Embryonic facial prominence (tissue), 1 donor: ENCODE results near the gene CDK17.
A peak's percentile ranks its signal among the peaks of the same experiment; 100 is the strongest.
"Not testable (repeated sequence)": the region's sequence is repeated elsewhere in the genome, so short reads cannot be mapped to it uniquely, and the experiment has no call there.

Source experiments
- DNase-seq: peaks from one replicate; pipeline ENCODE4 v3.0.0-alpha.2; 2016; ENCODE audit errors: extremely low spot score

CDK17 gene

DNA sequence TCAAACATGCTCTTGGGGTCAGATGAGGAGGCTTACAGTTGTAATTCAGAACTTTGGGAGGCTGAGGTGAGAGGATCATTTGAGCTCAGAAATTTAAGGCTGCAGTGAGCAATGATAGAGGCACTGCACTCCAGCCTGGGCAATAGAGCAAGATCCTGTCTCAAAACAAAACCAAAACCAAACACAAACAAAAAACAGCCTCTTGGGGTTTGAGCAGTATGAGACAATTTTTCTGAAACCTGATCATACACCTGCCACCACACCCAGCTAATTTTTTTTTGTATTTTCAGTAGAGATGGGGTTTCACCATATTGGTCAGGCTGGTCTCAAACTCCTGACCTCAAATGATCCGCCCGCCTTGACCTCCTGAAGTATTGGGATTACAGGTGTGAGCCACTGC is 17.4 kb upstream of the CDK17 start:
- not testable (repeated sequence) for DNase-seq

DNA sequence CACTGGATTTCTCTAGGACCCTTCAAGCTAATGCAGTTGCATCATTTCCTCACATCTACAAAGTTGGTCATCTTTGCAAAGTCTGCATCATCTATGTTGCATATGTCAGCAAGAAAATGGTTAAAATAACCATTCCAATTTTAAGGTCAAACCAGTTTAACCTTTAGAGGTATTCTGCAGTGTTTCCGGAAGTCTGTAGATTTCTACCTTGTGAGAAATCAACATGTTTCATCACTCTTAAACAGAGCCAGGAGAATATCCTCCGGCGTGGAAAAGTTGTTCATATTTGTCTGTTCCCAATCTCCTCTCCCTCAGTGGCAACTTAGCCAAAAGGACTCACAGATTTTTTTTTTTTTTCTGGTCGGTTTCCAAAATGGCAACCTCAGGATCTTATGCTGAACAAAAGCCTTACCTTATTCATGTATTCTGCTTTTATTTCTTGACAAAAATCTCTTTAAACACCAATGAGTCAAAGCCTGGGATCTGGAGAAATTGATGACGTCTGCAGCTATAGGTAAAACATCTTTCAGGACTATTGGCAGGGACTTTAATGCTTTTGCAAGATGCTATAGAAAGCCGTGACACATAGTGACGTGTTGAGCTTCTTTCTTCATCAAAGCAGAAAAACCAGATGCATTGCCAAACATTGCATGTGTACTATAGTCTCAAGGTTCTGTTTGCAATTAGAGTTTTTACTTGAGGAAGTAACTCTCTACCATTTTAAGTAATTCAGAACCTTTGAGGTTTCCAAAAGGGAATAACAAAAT is 16.0 kb upstream of the CDK17 start:
- DNase-seq, result no peak

DNA sequence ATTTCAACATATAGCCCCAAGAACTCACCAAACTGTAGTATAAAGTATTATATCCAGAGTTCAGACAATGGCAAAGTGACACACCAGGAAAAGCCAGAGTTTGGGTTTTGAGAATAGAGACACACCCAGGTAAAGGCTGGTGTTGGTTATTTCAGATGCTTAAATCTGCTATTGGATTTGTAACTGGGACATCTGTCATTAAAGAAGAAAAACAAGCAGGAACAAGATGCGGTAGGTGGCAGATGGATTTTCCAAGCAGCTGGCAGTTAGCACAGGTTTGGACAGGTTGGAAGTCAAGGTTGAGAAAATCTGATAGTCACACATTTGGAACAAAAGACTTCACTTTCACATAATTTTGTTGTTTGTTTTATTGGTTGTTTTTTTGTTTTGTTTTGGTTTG is 14.4 kb upstream of the CDK17 start:
- DNase-seq, result no peak

DNA sequence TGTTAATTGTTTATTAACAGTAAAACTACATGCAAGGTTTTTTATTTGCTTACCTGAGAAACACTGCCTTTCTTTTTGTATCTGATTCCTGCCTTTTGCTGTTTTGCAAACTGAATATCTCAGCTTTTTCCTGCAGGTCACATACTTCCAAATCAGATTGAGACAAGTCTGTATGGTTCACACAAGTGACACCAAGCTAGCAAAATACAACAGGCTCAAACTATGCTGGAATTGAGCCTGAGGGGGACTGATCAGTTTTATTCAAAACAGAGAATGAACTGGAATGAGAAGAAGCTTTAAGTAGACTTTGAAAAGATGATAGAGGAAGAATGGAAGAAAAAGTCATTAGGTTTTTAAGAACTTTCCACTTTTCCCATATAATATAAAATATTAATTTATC is 12.2 kb upstream of the CDK17 start:
- no peak for DNase-seq

DNA sequence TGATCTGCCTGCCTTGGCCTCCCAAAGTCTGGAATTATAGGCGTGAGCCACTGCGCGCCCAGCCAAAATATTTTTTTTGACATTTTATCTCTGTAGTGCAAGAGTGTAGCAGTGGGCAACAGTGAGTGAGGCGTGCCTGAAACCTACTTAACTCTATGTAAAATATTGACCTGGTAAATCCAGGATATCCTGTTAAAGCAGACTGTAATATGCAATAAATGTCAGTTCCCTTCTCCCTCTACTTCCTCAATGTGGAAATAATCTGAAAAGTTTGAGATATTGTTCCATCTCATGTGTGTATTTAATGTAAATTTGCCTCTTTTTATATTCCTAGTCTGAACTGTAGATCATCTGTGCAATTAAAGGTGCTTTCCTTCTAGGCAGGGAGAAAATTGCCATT is 9.5 kb upstream of the CDK17 start:
- DNase-seq, result no peak

DNA sequence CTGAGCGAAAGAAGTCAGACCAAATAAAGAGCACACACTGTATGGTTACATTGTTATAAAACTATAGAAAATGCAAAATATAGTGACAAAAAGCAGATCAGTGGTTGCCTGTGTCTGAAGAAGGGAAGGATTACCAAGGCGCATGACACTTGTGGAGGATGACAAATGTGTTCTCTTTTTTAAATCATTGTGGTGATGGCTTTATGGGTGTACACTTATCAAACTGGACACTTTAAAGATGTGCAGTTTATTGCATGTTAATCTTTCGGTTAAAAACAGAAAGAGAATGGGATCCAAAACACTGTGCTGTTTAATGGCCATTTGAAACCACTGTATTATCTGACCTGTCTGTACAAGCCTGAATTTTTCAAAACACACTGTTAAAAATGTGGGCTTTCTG is 8.8 kb upstream of the CDK17 start:
- no peak for DNase-seq

DNA sequence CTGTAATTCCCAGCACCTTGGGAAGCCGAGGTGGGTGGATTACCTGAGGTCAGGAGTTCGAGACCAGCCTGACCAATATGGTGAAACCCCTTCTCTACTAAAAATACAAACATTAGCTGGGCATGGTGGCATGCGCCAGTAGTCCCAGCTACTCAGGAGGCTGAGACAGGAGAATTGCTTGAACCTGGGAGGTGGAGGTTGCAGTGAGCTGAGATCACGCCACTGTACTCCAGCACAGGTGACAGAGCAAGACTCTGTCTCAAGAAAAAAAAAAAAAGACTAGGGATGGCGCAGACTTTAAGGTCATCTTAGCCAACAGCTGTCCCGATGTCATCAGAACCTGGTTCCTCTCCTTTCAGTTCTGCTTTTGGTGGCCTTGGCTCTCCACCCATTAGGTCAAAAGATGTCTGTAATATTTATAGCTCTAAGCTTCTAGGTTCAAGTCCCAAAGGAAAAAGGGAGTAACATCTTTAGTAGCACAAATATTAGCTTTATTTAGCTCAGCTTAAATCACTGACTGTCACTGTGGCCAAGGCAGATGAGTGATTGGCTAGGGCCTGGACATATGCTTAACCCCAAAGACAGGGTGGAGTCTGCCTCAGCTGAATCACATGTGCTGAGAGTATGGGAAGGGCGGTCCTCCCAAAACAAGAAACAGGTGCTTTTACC is 7.3 kb upstream of the CDK17 start:
- not testable (repeated sequence) for DNase-seq

DNA sequence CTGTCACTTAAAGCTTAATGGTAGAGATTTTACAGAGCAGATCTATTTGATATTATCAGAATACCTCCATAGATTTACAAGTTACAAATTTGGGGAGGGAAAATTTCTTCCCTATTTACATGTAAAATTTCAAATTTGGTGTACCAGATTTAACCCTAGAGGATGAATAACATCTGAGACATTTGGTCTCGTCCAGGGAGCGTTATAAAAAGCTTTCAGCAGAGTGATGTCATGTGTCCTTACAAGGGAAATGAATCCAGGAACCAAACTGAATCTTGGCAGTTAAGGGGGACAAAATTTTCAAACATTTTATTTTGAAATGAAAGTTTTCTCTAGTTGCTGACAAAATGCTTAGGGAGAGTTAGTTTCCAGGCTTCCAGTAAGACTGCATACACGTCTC is 4.5 kb upstream of the CDK17 start:
- DNase-seq, result no peak

DNA sequence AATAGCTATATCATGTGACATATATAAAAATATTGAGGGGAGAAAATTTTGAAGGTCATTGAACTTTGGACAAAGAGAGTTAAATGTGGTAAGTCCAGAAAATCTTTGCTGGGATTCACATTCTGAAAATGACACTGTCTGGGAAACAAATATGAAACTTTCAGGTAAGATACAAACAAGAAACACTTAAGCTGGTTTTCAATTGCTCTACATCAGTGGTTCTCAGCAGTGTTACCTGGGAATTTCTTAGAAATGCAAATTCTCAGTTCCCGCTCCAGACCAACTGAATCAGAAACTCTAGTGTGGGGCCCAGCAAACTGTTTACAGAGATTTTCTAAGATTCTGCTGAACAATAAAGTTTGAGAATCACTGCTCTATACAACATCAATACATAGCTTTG is 3.6 kb upstream of the CDK17 start:
- no peak for DNase-seq

DNA sequence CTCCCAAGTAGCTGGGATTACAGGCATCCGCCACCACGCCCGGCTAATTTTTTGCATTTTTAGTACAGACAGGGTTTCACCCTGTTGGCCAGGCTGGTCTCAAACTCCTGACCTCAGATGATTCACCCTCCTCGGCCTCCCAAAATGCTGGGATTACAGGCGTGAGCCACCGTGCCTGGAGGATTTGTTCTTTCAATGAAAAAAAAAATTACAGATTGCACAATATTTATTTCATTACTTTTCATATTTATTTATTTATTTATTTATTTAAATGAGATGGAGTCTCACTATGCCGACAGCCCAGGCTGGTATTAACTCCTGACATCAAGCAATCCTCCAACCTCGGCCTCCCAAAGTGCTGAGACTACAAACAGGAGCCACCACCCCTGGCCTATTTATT is 2.3 kb upstream of the CDK17 start:
- not testable (repeated sequence) for DNase-seq

DNA sequence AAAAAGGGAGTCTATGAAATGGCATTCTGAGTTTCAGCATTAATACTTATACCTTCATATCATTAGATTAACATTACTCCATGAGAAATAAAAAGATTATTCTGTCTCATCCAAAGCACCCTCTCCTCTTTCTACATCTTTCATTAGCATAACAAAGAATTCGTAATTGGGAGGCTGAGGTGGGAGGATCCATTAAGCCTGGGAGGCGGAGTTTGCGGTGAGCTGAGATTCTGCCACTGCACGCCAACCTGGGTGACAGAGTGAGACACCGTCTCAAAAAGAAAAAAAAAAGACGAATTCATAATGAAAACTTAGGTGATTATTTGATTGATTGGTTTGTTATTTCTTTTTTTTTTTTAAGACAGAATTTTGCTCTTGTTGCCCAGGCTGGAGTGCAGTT is 1.8 kb upstream of the CDK17 start:
- no peak for DNase-seq

DNA sequence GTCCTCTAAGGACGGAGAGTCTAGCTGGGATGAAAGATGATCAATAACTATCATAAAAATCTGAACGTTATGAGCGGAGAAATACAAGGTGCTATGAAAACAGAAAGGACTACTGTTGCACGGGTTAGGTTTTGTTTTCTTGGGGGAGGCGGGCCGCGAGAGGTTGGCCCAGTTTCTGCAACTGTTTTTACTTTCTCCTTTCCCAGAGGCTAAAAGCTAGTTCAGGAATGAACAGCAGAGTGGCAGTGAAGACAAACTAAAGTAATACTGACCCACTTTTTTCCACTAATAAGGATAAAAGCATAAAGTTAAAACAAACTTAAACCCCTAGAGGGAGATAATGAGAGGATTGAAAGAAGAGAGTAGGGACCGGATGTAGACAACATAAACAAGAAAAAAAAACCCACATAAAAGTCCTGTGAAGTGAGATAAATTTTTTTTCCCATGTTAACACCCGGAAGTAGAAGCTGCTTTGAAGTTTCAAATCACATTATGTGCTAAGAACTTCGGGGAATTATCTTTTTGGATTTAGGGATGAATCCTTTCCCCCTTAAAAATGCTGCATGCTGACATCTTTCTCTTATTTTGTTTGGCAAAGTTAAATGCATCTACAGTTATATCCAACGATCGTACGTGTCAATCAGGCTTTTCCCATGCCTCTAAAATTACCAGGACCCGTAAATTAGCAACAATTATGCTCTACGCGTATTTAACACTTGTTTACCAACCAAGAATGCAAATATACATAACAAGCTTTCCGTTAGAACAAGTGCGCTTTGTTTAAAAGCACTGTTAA is 1.0 kb upstream of the CDK17 start:
- DNase-seq, result peak; percentile 47

DNA sequence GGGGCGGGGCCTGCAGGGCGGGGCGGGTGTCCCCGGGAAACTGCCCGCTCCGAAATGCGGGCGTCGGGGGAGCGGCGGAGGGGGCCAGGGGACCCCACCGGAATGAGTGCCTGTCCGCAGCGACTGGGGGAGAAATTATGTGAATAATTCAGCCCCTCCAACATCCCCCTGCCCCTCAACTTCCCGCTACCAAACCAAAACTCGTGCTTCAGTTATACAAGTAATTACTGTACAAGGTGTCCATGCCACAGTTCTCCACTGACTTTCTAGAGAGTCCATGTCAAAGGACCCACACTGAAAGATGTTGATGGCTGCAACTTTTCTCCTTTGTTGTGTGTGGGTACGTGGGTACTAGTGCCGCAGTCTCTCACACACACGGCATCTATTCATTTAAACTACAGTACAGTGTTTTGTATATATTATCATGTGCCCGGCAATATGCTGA is 414 bp upstream of the CDK17 start:
- DNase-seq, result no peak

DNA sequence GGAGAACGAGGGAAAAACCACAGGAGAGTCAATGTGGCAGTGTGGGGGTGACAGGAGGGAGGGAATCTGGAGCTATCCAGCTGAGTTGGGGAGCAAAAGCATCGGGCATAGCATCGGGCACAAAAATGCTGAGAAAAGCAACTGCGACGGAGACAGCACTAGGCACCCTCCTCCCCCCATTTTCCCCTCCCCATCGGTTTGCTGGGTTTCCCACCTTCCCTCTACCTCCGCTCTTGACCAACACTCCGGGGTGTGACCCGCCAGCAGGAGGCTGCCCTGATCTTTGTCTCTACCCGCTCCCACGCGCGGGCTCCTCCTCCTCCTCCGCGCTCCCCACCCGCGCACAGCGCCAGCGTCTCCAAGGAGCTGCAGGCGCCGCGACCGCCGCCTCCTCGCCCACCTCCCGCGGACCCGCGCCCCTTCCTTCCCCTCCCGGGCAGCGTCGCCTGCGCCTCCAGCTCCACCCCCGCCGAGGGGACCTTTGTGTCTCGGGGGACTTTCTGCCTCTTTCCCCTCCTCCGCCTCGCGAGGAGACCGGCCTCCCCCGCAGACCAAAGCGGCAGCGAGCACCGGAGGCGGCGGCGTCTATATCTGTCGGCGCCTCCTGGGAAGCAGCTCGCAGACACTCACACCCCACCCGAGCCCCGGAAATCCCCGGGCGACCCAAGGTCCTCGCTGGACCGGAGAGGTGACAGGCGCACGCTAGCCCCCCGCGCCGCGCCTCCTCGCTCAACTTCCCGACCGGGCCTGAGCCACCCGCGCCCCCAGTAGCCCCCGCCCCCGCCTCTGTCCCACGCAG is 920 bp downstream of the CDK17 start:
- DNase-seq, result peak; percentile 41

DNA sequence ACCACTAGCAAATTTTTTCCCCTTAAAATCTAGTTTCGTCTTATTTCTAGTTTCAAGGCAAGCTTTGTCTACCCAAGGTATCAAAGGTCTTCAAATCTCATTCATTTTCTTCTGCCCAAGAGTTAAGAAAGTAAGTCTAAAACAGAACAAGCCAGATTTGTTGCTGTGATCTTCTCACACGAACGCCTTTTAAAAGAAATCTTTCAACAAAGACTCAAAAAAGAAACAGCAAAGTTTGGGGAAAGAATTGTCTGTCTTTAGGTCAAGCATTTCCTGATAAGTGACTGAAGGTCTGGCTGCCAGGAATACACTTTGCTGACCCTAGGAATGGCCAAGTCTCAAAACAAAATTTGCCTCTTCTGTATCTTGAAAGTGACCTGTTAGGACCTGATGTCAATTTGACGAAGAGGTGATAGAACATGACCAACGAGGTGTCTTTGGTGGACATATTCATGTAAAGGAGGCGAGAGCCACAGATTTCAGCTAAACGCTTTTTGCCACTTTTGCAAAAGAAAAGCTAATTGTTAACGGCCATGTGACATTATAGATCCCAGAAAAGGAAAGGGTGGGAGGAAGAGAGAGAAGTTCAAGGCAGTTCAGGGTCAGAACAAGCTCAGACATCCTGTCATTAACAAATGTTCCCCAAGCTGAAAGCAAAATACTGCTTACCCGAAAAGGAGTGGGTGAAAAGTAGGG is 1.7 kb downstream of the CDK17 start:
- DNase-seq, result no peak

DNA sequence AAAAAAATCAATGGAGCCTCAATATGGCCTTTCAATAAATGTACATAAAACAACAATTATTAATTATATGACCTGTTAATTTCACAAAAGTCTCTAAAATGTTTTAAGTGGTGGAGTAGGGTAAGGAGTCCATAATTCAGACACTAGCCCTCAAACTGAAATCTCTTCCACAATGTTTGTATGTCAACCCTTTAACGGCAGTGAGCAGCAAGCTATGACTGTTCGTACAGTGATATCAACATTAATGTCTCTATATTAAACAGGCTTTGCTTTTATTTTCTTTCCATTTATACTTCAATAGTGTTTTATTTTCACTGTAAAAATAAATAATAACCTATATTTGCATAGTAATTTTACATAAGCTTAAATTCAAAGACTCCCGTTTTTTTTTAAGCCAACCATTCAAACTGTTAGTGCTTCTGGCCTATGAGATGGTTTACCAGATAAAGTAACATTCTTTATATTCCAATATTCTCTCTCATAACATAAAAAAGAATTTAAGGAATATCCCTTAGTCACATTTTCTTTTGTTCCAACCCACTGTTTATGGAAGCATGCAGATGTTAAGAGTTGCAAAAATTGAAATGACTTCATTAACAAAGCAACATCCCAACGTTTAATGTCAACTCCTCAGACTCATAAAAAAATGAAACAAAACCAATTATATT is 2.3 kb downstream of the CDK17 start:
- no peak for DNase-seq

DNA sequence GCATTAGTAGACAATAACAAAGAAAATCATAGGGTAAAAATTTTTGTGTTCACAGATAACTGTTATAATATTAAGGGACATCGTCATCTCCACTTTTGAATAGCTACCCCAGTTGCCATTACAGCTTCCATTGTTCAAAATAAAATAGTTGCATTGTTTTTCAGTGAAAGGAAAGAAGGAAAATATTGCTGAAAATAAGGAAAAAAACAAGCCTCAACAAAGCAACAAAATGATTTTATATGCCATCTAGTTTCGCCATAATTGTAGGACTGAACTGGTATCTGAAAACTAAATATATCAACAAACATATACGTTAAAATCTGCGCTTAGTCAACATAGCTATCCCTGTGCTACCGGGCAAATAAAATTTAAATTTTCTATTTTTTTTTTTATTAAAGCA is 3.3 kb downstream of the CDK17 start:
- DNase-seq, result no peak

DNA sequence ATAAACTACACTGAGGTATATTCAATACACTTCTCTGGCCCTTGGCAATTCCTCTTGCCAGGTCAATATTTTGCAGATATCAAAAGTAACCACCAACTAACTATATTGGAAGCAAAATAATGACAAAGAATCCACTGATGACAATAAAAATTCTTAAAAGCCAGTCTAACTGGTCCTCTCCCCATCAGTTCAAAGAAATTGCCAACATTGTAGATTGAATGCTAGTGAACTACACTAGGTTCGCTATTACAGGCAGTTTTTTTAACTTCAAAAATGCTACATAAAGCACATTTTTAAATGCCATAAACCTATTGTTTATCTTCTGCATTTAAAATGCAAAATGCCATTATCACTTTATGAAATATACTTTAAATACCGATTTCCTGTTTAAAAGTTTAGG is 4.0 kb downstream of the CDK17 start:
- no peak for DNase-seq

DNA sequence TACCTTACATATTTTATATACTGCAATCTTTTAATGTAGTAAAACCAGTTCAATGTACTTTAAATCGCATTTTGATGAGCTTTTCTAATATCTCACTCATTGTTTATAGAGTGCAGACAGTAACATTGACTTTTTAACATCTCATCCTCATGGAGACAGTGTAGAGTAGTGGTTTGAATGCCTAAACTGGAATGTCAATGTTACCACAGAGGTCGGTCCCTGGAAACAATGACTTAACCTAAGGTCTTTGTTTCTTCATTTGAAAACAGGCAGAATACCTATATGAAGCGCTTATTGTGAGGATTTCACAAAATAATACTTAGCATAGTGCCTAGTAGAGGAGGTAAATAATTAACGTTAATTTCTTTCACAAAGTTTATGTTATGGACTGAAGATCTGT is 5.0 kb downstream of the CDK17 start:
- no peak for DNase-seq

DNA sequence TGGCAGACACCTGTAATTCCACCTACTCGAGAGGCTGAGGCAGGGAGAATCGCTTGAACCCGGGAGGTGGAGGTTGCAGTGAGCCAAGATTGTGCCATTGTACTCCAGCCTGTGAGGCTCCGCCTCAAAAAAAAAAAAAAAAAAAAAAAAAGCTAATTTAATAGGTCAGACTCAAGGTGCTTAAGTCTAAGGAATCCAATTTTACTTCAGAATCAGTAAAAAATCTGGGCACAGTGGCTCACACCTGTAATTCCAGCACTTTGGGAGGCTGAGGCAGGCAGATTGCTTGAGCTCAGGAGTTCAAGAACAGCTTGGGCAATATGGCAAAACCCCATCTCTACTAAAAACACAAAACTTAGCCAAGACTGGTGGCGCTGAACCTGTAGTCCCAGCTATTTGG is 7.0 kb downstream of the CDK17 start:
- not testable (repeated sequence) for DNase-seq

DNA sequence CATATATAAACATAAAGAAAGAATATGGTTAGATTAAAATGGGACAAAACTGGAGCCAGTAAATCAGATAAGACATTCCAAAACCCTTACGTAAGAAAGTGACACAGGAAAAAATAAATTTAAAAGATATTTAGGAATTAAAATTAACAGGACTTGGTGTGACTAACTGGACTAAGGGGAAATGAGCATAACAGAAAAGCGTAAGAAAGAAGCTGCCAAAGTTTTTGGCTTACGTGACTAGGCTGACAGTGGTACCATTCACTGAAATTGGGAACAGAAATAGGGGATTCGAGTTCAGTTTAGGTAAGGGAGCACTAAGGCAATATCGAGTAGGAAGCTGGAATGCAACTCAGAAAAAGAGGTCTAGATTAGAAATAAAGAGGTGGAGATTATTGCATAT is 7.8 kb downstream of the CDK17 start:
- DNase-seq, result no peak
